Left forelimb (tissue), 1 donor: ENCODE data around the gene TTC21A.
"Not testable (repeated sequence)": the region's sequence is repeated elsewhere in the genome, so short reads cannot be mapped to it uniquely, and the experiment has no call there.

ENCODE experiments used
- DNase-seq: peaks from one replicate; pipeline ENCODE4 v3.0.0-alpha.2; 2018; ENCODE audit warnings: low spot score

The TTC21A gene

GRCh38 chr3:39107388-39108199 lies at the start of gene TTC21A, which contains the start of gene GORASP1:
Gene TTC21A (plus strand): TSS chr3:39107680. CDS start chr3:39107838, 158 bp downstream.
Gene GORASP1 (minus strand): TSS chr3:39107627. CDS start chr3:39107541, 86 bp downstream.
- DNase-seq = peak; percentile 90

- DNase-seq = not testable (repeated sequence)
These were observed 46.3 kb upstream of the TTC21A start for GRCh38 chr3:39061228-39061627.

GRCh38 chr3:39062180-39062579 lies 45.3 kb upstream of the TTC21A start:
- DNase-seq = no peak

GRCh38 chr3:39063143-39063542 lies 44.3 kb upstream of the TTC21A start:
- DNase-seq = no peak

- DNase-seq = no peak
These were observed 42.8 kb upstream of the TTC21A start for GRCh38 chr3:39064646-39065045.

- DNase-seq = no peak
These were observed 42.3 kb upstream of the TTC21A start for GRCh38 chr3:39065197-39065596.

- DNase-seq = no peak
These were observed 40.2 kb upstream of the TTC21A start for GRCh38 chr3:39067286-39067685.

- DNase-seq = no peak
These were observed 38.9 kb upstream of the TTC21A start for GRCh38 chr3:39068556-39068955.

GRCh38 chr3:39075910-39076309 lies 31.6 kb upstream of the TTC21A start:
- DNase-seq = no peak

- no peak for DNase-seq
These were observed 27.9 kb upstream of the TTC21A start for GRCh38 chr3:39079530-39079929.

GRCh38 chr3:39080026-39080425 lies 27.5 kb upstream of the TTC21A start:
- DNase-seq = no peak

- no peak for DNase-seq
These were observed 24.7 kb upstream of the TTC21A start for GRCh38 chr3:39082666-39083313.

GRCh38 chr3:39086144-39086543 lies 21.3 kb upstream of the TTC21A start:
- no peak for DNase-seq

- no peak for DNase-seq
These were observed 19.0 kb upstream of the TTC21A start for GRCh38 chr3:39088456-39088855.

GRCh38 chr3:39088889-39089288 lies 18.6 kb upstream of the TTC21A start:
- DNase-seq = no peak

GRCh38 chr3:39090922-39091321 lies 16.6 kb upstream of the TTC21A start:
- no peak for DNase-seq

GRCh38 chr3:39094851-39095677 lies 12.4 kb upstream of the TTC21A start:
- no peak for DNase-seq

- no peak for DNase-seq
These were observed 11.7 kb upstream of the TTC21A start for GRCh38 chr3:39095778-39096177.

- DNase-seq = no peak
These were observed 10.7 kb upstream of the TTC21A start for GRCh38 chr3:39096775-39097174.

GRCh38 chr3:39097716-39098472 lies 9.6 kb upstream of the TTC21A start:
- no peak for DNase-seq

GRCh38 chr3:39098473-39099000 lies 8.9 kb upstream of the TTC21A start:
- no peak for DNase-seq
